ENCODE measurements around the gene PISD. TPM values are rescaled to one million over a fixed set of nuclear protein-coding genes. Genes with fewer than 3 reads are reported as not detected.
"Not testable (repeated sequence)": the region's sequence is repeated elsewhere in the genome, so short reads cannot be mapped to it uniquely, and the experiment has no call there.

PISD gene
- total RNA-seq (53.2 and 58.0 TPM in 2 replicates), polyA plus RNA-seq (48.5 and 53.4 TPM in 2 replicates), polyA minus RNA-seq (37.0 and 44.8 TPM in 2 replicates), Bru-seq, nascent RNA (percentile 68 among the genes with signal in this experiment), BruChase-seq, experiment 1, labeled RNA remaining after a 6-hour chase (percentile 71 among the genes with signal in this experiment), BruChase-seq, experiment 2, labeled RNA remaining after a 2-hour chase (percentile 72 among the genes with signal in this experiment)
- polyA plus RNA-seq (2011; cell fraction: cytosol; rRNA removed): 39.8 and 39.9 TPM in 2 replicates
- 116 and 131 TPM in 2 replicates for polyA plus RNA-seq (2011; cell fraction: nucleus; rRNA removed)
- polyA plus RNA-seq (2012): 36.2 and 37.9 TPM in 2 replicates
- 8.7 TPM for polyA minus RNA-seq (2011; cell fraction: cytosol; rRNA and poly(A)+ RNA removed)
- polyA minus RNA-seq (2011; cell fraction: nucleus; rRNA and poly(A)+ RNA removed): 33.4 and 38.7 TPM in 2 replicates
- long read RNA-seq, transcript PISD-209 (8 exons, 1,963 nt): major isoform, 53 of 206 reads
- long read RNA-seq, partial matches to known transcripts: 10 of 206 reads
- long read RNA-seq, other reads (novel, unspliced or antisense): 141 of 206 reads

DNA sequence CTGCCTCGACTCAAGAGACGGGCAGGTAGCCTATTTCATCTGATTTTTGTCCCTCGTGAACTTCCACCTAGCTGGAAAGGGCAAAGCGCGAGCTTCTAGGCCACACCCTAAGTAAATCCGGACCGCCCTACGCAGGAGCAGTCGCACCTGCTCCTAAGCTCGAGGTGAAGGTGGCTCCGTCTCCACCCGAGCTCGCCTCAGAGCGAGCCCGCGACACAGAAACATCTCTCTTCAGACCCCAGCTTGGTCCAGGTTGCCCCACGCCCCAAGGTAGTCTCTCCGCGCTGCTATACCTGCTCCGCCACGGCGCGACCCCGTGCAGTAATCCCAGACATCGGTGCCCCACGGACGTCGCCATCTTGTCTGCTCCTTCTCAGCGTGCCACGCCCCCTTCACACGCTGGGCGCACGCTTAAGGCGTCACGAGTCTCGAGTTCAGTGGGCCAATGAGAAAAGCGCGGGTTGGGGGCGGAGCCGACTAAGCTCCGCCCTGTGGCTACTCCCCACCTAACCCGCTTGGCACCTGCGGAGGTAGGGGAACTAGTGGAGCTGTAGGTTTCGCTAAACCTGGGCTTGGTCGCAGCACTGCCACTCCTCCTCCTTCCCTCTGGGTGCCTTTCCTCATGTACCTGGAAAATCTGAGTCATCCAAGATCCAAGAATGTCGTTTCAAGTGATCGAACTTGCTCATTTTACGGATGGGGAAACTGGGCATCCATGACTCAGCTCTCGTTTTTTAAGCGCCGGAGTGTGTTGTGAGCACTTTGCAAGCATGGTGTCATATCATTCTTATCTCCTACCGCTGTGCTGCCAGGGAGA is at the start of gene PISD:
PISD (minus strand) TSS at position 365 of the 817 bp plus-strand sequence; CDS start at position 358, 7 bp downstream.
- Histone ChIP-seq H3K4me2 (ENCODE audit: insufficient read depth, low read length) (peak within 1 kb of the TSS; percentile 80), H3K9ac (replicated peaks; ENCODE audit: extremely low read depth, insufficient read depth, low read length) (peak within 1 kb of the TSS; percentile 77), H3K27me3 (ENCODE audit: control insufficient read depth in 2 of 2, insufficient read depth in 2 of 2, low read length in 2 of 2) (no peaks in the 10 kb centered on the region), H3K79me2 (ENCODE audit: control insufficient read depth, insufficient read depth, low read length) (peaks cover 42% of the 10 kb centered on the region), H3K36me3 (ENCODE audit: control insufficient read depth in 2 of 2, extremely low read depth in 1 of 2, insufficient read depth in 2 of 2, low read length in 2 of 2) (no peaks in the 10 kb centered on the region), H3K9me3 (replicated peaks; ENCODE audit: control insufficient read depth, insufficient read depth, low read length) (no peaks in the 10 kb centered on the region), H3K27ac (ENCODE audit: insufficient read depth, low read depth, low read length) (peak within 1 kb of the TSS; percentile 63), H4K20me1 (replicated peaks; ENCODE audit: control insufficient read depth, extremely low read depth, insufficient read depth, low read length) (no peaks in the 10 kb centered on the region), H3K9me1 (replicated peaks; ENCODE audit: control insufficient read depth, extremely low read depth, insufficient read depth, low read length) (no peaks in the 10 kb centered on the region), H3K4me3 (replicated peaks in 1 of 3; ENCODE audit: insufficient read depth in 1 of 3, low read depth in 1 of 3, low read length in 3 of 3) (peak within 1 kb of the TSS; percentile 69 to 92 (median 90)), H2AFZ (ENCODE audit: low read depth, low read length) (peak within 1 kb of the TSS; percentile 93), H3K4me1 (ENCODE audit: control insufficient read depth, extremely low read depth, insufficient read depth, low read length) (peaks cover 11% of the 10 kb centered on the region)
- DNase-seq (ENCODE audit: low read depth, low spot score) (peak; percentile 96), FAIRE-seq (peak; percentile 79)
- intact Hi-C loops (cut with micrococcal nuclease) (loop anchor here (1.0 to 2.0 kb wide), 3 partner anchors 15 to 88 kb away; partner anchors contain the start of gene PRR14L), dilution Hi-C loops (cut with MboI; ENCODE audit: extremely low pct_ligation_motif_present, low sequenced_read_pairs) (no loop called here)
- TF ChIP-seq JUN (IDR thresholded peaks at IDR 0.05; ENCODE audit: borderline replicate concordance, insufficient read depth, insufficient read length, low read depth) (peak; percentile 13), POLR2A (IDR thresholded peaks at IDR 0.05; ENCODE audit: low read depth, low read length) (peak; percentile 68), POLR2AphosphoS5 (IDR thresholded peaks at IDR 0.05; ENCODE audit: insufficient read depth, low read depth, low read length) (peak; percentile 71), GATA2 (IDR thresholded peaks at IDR 0.05; ENCODE audit: insufficient read depth, insufficient read length, low read depth, low read length) (no peak), MYC (IDR thresholded peaks at IDR 0.05; ENCODE audit: low read depth, low read length) (no peak), FOS (IDR thresholded peaks at IDR 0.05; ENCODE audit: borderline replicate concordance, insufficient read depth, low read length) (no peak), EZH2 (IDR thresholded peaks at IDR 0.05; ENCODE audit: borderline replicate concordance, low read depth, low read length, severe bottlenecking) (no peak)
- TF ChIP-seq, protein P1, sequence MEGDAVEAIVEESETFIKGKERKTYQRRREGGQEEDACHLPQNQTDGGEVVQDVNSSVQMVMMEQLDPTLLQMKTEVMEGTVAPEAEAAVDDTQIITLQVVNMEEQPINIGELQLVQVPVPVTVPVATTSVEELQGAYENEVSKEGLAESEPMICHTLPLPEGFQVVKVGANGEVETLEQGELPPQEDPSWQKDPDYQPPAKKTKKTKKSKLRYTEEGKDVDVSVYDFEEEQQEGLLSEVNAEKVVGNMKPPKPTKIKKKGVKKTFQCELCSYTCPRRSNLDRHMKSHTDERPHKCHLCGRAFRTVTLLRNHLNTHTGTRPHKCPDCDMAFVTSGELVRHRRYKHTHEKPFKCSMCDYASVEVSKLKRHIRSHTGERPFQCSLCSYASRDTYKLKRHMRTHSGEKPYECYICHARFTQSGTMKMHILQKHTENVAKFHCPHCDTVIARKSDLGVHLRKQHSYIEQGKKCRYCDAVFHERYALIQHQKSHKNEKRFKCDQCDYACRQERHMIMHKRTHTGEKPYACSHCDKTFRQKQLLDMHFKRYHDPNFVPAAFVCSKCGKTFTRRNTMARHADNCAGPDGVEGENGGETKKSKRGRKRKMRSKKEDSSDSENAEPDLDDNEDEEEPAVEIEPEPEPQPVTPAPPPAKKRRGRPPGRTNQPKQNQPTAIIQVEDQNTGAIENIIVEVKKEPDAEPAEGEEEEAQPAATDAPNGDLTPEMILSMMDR (IDR thresholded peaks at IDR 0.05; ENCODE audit: extremely low read depth in 1 of 2, insufficient read depth in 1 of 2, low read depth in 1 of 2, low read length in 2 of 2): no peak
- TF ChIP-seq, protein P2, sequence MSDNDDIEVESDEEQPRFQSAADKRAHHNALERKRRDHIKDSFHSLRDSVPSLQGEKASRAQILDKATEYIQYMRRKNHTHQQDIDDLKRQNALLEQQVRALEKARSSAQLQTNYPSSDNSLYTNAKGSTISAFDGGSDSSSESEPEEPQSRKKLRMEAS (IDR thresholded peaks at IDR 0.05; ENCODE audit: insufficient read depth, insufficient read length): peak; percentile 85
- TSS peak; percentile 35 for BruUV-seq (replicated peaks)
- ChIA-PET POLR2A (interaction anchor here (0.6 to 1.2 kb wide), 2 partner anchors 15 to 149 kb away, joined by 3 read pairs; no protein-coding TSS in a partner anchor), CTCF (interaction anchor here (0.9 to 2.7 kb wide), 6 partner anchors 15 to 308 kb away, joined by 3 to 18 read pairs (median 4); no protein-coding TSS in a partner anchor)

DNA sequence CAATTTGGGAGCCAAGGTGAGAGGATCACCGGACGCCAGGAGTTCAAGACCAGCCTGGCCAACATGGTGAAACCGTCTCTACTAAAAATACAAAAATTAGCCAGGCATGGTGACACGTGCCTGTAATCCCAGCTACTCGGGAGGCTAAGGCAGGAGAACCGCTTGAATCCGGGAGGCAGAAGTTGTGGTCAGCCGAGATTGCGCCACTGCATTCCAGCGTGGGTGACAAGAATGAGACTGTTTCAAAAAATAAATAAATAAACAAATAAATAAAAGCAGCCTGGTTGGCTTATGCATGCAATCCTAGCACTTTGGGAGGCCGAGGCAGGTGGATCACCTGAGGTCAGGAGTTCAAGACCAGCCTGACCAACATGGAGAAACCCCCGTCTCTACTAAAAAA is 49.2 kb upstream of the PISD start:
- dilution Hi-C loops (cut with MboI; ENCODE audit: extremely low pct_ligation_motif_present, low sequenced_read_pairs): not testable (repeated sequence)
- H3K36me3 ChIP-seq (ENCODE audit: control insufficient read depth in 2 of 2, extremely low read depth in 1 of 2, insufficient read depth in 2 of 2, low read length in 2 of 2): peaks cover 12 to 19% of the 10 kb centered on the region in 2 experiments

More for the DNA sequence above, 49.2 kb upstream of the PISD start:
- BruUV-seq (replicated peaks); FAIRE-seq; H3K4me3 ChIP-seq (replicated peaks in 1 of 3; ENCODE audit: insufficient read depth in 1 of 3, low read depth in 1 of 3, low read length in 3 of 3); H3K79me2 ChIP-seq (ENCODE audit: control insufficient read depth, insufficient read depth, low read length); H2AFZ ChIP-seq (ENCODE audit: low read depth, low read length); H3K4me1 ChIP-seq (ENCODE audit: control insufficient read depth, extremely low read depth, insufficient read depth, low read length); DNase-seq (ENCODE audit: low read depth, low spot score); POLR2A ChIA-PET; intact Hi-C loops (cut with micrococcal nuclease); H3K27ac ChIP-seq (ENCODE audit: insufficient read depth, low read depth, low read length); H4K20me1 ChIP-seq (replicated peaks; ENCODE audit: control insufficient read depth, extremely low read depth, insufficient read depth, low read length); CTCF ChIA-PET; H3K4me2 ChIP-seq (ENCODE audit: insufficient read depth, low read length); H3K9ac ChIP-seq (replicated peaks; ENCODE audit: extremely low read depth, insufficient read depth, low read length); H3K27me3 ChIP-seq (ENCODE audit: control insufficient read depth in 2 of 2, insufficient read depth in 2 of 2, low read length in 2 of 2); H3K9me3 ChIP-seq (replicated peaks; ENCODE audit: control insufficient read depth, insufficient read depth, low read length); H3K9me1 ChIP-seq (replicated peaks; ENCODE audit: control insufficient read depth, extremely low read depth, insufficient read depth, low read length): not testable (repeated sequence)
